HG02884 (cell line): ENCODE measurements around the gene MAX.
"Not testable (repeated sequence)": the region's sequence is repeated elsewhere in the genome, so short reads cannot be mapped to it uniquely, and the experiment has no call there.

Experiments
- ATAC-seq: cut with Tn5 transposase; IDR thresholded peaks from one replicate; pipeline ENCODE4 v1.9.1; 2021; ENCODE audit warnings: mild to moderate bottlenecking, moderate library complexity; ENCODE audit not compliant: unreplicated experiment

The MAX gene

GRCh38 chr14:65106316-65106715 is 4.0 kb upstream of the MAX start:
- no peak for ATAC-seq

GRCh38 chr14:65104791-65105190 is 2.5 kb upstream of the MAX start:
- no peak for ATAC-seq

GRCh38 chr14:65103150-65103760 is 938 bp upstream of the MAX start:
- no peak for ATAC-seq

- ATAC-seq = no peak
Observed at GRCh38 chr14:65101631-65102440, 481 bp downstream of the MAX start.

- ATAC-seq = no peak
Observed at GRCh38 chr14:65100922-65101541, 1.3 kb downstream of the MAX start.

- ATAC-seq = no peak
Observed at GRCh38 chr14:65098586-65098985, 3.7 kb downstream of the MAX start.

- no peak for ATAC-seq
Observed at GRCh38 chr14:65096323-65097089, 5.8 kb downstream of the MAX start.

- ATAC-seq = no peak
Observed at GRCh38 chr14:65095633-65096205, 6.6 kb downstream of the MAX start.

- no peak for ATAC-seq
Observed at GRCh38 chr14:65092349-65092748, 10.0 kb downstream of the MAX start.

GRCh38 chr14:65087835-65088234 is 14.5 kb downstream of the MAX start:
- ATAC-seq = not testable (repeated sequence)

GRCh38 chr14:65086686-65087085 is 15.6 kb downstream of the MAX start:
- not testable (repeated sequence) for ATAC-seq

GRCh38 chr14:65084554-65085505 is 17.5 kb downstream of the MAX start:
- ATAC-seq = no peak

- ATAC-seq = no peak
Observed at GRCh38 chr14:65082930-65083329, 19.4 kb downstream of the MAX start.

- no peak for ATAC-seq
Observed at GRCh38 chr14:65080960-65081747, 21.2 kb downstream of the MAX start.

- ATAC-seq = no peak
Observed at GRCh38 chr14:65079768-65080167, 22.5 kb downstream of the MAX start.

- no peak for ATAC-seq
Observed at GRCh38 chr14:65079201-65079600, 23.1 kb downstream of the MAX start.

- ATAC-seq = no peak
Observed at GRCh38 chr14:65077318-65077717, 25.0 kb downstream of the MAX start.

- no peak for ATAC-seq
Observed at GRCh38 chr14:65075628-65076325, 26.5 kb downstream of the MAX start.
